ENCODE results near the gene GATAD2B. TPM values are rescaled to one million over a fixed set of nuclear protein-coding genes. Genes with fewer than 3 reads are reported as not detected.

GATAD2B gene
- total RNA-seq, 4 donors from 2014 or later, result 16.8 to 26.5 (median 24.6) TPM

DNA sequence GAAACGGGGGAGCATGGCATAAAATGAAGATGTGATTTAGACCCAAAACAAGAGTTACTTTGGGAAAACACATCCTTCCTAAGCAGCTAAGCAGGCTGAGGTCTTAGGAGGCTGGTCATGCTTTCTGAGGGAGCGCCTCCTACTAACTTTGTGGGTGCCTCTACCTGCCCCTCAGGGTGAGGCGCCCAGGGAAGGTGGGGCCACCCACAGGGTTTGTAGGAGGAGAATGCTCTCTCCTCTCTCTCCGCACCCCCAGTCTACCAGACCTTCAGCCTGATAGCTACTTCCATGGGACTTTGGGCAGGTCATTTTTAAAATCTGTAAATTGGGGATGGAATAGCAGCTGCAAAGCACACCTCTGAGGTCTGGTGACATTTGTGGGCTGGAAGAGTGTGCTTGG is 123.8 kb downstream of the GATAD2B start:
- H3K27me3 ChIP-seq, result peaks cover 0 to 15% of the 10 kb centered on the region in 2 donors
- H3K9me3 ChIP-seq, result no peaks in the 10 kb centered on the region
- WGBS, 2 donors, result 78 to 83% methylated on average over 4 of the region's 4 CpGs
- H3K4me1 ChIP-seq, result peaks cover 0 to 24% (median 0%) of the 10 kb centered on the region in 4 donors
- no peak overlapping the region for H3K4me3 ChIP-seq
- TF ChIP-seq, protein P1, sequence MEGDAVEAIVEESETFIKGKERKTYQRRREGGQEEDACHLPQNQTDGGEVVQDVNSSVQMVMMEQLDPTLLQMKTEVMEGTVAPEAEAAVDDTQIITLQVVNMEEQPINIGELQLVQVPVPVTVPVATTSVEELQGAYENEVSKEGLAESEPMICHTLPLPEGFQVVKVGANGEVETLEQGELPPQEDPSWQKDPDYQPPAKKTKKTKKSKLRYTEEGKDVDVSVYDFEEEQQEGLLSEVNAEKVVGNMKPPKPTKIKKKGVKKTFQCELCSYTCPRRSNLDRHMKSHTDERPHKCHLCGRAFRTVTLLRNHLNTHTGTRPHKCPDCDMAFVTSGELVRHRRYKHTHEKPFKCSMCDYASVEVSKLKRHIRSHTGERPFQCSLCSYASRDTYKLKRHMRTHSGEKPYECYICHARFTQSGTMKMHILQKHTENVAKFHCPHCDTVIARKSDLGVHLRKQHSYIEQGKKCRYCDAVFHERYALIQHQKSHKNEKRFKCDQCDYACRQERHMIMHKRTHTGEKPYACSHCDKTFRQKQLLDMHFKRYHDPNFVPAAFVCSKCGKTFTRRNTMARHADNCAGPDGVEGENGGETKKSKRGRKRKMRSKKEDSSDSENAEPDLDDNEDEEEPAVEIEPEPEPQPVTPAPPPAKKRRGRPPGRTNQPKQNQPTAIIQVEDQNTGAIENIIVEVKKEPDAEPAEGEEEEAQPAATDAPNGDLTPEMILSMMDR (IDR thresholded peaks at IDR 0.05), result no peak
- no peak for DNase-seq (ENCODE audit: low spot score in 2 of 2)
- H3K27ac ChIP-seq, result no peak overlapping the region
- H3K36me3 ChIP-seq, result peaks cover 0 to 31% (median 0%) of the 10 kb centered on the region in 3 donors

DNA sequence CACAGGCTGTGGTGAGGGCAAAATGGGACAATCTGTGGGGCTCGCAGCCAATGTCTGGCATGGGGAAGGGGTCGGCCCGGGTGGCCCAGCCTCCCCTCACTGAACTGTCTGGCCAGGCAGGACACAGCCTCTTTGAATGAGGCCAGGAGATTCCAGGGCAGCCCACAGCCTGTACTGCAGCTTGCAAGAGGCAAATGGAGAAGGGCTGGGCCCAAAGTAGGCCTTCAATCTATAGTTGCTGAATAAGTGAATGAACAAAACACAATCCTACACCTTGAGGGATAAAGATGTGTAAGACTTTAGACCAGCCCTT is 124.3 kb downstream of the GATAD2B start:
- H3K4me3 ChIP-seq, result no peak overlapping the region
- WGBS, 2 donors, result 51 to 52% methylated on average over 3 of the region's 3 CpGs
- DNase-seq (ENCODE audit: low spot score in 2 of 2), result no peak
- peaks cover 0 to 15% of the 10 kb centered on the region in 2 donors for H3K27me3 ChIP-seq
- peaks cover 0 to 21% (median 0%) of the 10 kb centered on the region in 4 donors for H3K4me1 ChIP-seq
- H3K27ac ChIP-seq, result no peak overlapping the region
- TF ChIP-seq, protein P1 (IDR thresholded peaks at IDR 0.05), result no peak
- no peak for TF ChIP-seq POLR2A (IDR thresholded peaks at IDR 0.05)
- no peak for TF ChIP-seq EP300 (IDR thresholded peaks at IDR 0.05)
- peaks cover 0 to 31% (median 0%) of the 10 kb centered on the region in 3 donors for H3K36me3 ChIP-seq
- H3K9me3 ChIP-seq, result no peaks in the 10 kb centered on the region

DNA sequence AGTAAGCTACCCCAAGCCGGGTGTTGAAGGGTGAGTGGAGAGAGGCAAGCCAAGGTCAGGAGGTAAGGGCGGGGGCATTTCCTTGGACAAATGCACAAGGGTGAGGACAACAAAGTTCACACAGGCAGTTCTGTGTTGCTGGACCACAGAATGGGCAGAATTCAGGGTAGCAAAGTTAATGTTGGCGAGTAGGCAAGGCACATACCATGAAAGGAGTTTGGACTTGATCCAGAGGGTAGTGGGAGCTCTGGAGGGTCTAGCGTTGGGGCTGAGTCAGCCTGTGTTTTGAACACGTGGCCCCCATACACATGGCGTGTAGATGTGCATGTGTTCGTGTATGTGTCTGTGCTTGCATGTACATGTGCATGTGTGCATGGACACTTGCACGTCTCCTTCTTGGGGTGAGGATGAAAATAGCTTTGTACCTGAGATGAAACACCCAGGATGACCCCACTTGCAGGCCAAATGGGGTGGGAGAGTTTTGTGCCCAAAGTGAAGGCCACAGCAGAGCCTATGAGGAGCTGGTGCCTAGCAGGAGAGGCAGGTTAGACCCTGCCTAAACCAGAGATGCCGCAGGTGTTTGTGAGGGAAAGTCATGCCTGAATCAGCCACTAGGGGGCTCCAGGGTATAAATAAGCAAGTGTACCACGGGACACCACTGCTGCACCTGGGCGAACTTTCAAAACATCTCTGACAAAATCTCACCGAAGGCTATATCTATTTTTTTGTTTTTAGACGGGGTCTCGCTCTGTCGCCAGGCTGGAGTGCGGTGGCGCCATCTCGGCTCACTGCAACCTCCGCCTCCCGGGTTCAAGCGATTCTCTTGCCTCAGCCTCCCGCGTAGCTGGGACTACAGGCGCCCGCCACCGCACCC is 125.7 kb downstream of the GATAD2B start:
- TF ChIP-seq, protein P1 (IDR thresholded peaks at IDR 0.05), result peak; percentile 83 to 91 (median 89)
- TF ChIP-seq EP300 (IDR thresholded peaks at IDR 0.05), result no peak
- Histone ChIP-seq H3K4me1 (peaks cover 0 to 8% (median 0%) of the 10 kb centered on the region in 4 donors), H3K9me3 (no peaks in the 10 kb centered on the region), H3K4me3 (no peak overlapping the region), H3K27me3 (peaks cover 0 to 15% of the 10 kb centered on the region in 2 donors), H3K27ac (no peak overlapping the region), H3K36me3 (peaks cover 0 to 26% (median 0%) of the 10 kb centered on the region in 3 donors)
- 61 to 63% methylated on average over 26 of the region's 26 CpGs for WGBS, 2 donors
- peak; percentile 88 to 97 for DNase-seq (ENCODE audit: low spot score in 2 of 2)

DNA sequence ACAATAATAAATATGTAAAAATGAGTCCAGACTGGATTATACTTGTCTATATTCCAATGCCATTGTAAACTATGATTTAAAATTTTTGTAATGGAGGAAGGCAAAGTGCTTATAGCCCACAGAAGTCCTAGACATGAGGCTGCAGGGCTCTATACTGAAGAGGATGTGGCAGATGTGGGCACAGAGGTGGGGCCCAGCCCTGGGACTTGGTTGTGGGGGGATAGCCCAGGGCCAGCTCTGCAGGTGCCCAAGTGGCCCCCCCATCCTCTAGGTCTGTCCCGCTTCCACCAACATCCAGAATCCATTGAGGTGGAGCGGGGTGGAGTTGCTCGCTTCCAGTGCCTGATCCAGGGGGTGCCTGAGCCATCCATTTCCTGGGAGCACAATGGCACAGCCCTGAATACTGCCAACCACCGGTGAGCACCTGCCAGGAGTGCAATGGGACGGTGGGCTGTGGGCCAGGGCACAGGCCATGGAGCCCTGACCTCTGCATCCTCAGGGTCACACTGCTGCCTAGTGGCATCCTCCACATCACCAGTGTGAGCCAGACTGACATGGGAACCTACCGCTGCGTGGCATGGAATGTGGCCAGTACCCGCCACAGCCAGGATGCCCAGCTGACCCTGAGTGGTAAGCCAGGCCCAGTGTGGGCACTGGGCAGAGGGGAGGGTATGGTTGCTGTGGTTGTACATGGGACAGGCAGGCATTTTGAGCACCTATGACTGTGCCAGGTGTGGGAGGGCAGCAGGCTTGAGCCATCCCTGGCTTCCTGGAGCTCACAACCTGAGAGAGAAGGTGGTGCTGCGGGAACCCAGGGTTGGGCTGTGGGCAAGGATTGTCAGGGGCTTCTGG is 126.6 kb downstream of the GATAD2B start:
- Histone ChIP-seq H3K4me3 (no peak overlapping the region), H3K27ac (no peak overlapping the region), H3K9me3 (no peaks in the 10 kb centered on the region), H3K4me1 (peaks cover 0 to 11% (median 0%) of the 10 kb centered on the region in 4 donors), H3K36me3 (peaks cover 0 to 17% (median 0%) of the 10 kb centered on the region in 3 donors), H3K27me3 (peaks cover 0 to 15% of the 10 kb centered on the region in 2 donors)
- no peak for TF ChIP-seq EP300 (IDR thresholded peaks at IDR 0.05)
- no peak for TF ChIP-seq POLR2A (IDR thresholded peaks at IDR 0.05)
- TF ChIP-seq, protein P1 (IDR thresholded peaks at IDR 0.05), result no peak
- no peak for DNase-seq (ENCODE audit: low spot score in 2 of 2)
- WGBS, 2 donors, result 76 to 89% methylated on average over 5 to 9 of the region's 9 CpGs
